K562 (cell line): ENCODE measurements around the gene RXRA. TPM values are rescaled to one million over a fixed set of nuclear protein-coding genes. Genes with fewer than 3 reads are reported as not detected.

Experiments
- CBFB ChIP-seq: sonication (generic); formaldehyde crosslinking; IDR thresholded peaks from 2 replicates; pipeline ENCODE4 v1.4.0; 2020; ENCODE audit warnings: mild to moderate bottlenecking, missing genetic modification reagents
- CREBBP ChIP-seq: IDR thresholded peaks from one replicate; pipeline ENCODE4 v1.6.1; 2012; ENCODE audit warnings: low read depth, mild to moderate bottlenecking, control low read depth, inconsistent platforms, low read length
- CREM ChIP-seq: IDR thresholded peaks from 2 replicates; pipeline ENCODE4 v1.6.1; 2014; ENCODE audit warnings: antibody characterized with exemption, low read depth
- JUNB ChIP-seq: fragments of 450-650 bp; formaldehyde crosslinking; conservative IDR thresholded peaks from 2 replicates; pipeline ENCODE4 v1.4.0; 2020; ENCODE audit warnings: mild to moderate bottlenecking
- RBM22 ChIP-seq: fragments of 200-400 bp; formaldehyde crosslinking; IDR thresholded peaks from 2 replicates; pipeline ENCODE4 v1.6.1; 2018; ENCODE audit warnings: low read length, low read depth; ENCODE audit not compliant: poor library complexity, severe bottlenecking
- RCOR1 ChIP-seq, 2 experiments: IDR thresholded peaks; 2 replicates each; pipeline ENCODE4 v1.6.1; 2012; ENCODE audit warnings: low read depth in 2 of 2, low read length in 2 of 2, borderline replicate concordance in 1 of 2, improper control_type of control experiment in 1 of 2
- RFX5 ChIP-seq: IDR thresholded peaks from 2 replicates; pipeline ENCODE4 v1.6.1; 2011; ENCODE audit warnings: low read depth, mild to moderate bottlenecking, improper control_type of control experiment, low read length
- SMAD1 ChIP-seq: fragments of 150-350 bp; IDR thresholded peaks from 2 replicates; pipeline ENCODE4 v1.6.1; 2014; ENCODE audit warnings: low read length, low read depth; ENCODE audit not compliant: partially characterized antibody
- SOX6 ChIP-seq: fragments of 450-650 bp; IDR thresholded peaks from 2 replicates; pipeline ENCODE4 v1.6.1; 2014; ENCODE audit warnings: mild to moderate bottlenecking
- SREBF1 ChIP-seq: fragments of 150-350 bp; IDR thresholded peaks from 2 replicates; pipeline ENCODE4 v1.6.1; 2014; ENCODE audit warnings: antibody characterized with exemption, low read depth, low read length, borderline replicate concordance
- SRSF9 ChIP-seq: fragments of 200-400 bp; formaldehyde crosslinking; IDR thresholded peaks from 2 replicates; pipeline ENCODE4 v1.6.1; 2017; ENCODE audit warnings: low read depth, low read length, borderline replicate concordance
- polyA plus RNA-seq, 8 experiments: library from polyadenylated mRNA; depleted of rRNA in 4 of 8; stranded (reverse) in 5 of 8; unstranded in 3 of 8; fragments of >200 nt; fragmentation: Nextera tagmentation in 2 of 8; fragmentation: Illumina TruSeq in 1 of 8; extraction: Ambion mirVana in 2 of 8; extraction: Trizol in 1 of 8; gene quantifications; 2 replicates each; pipeline versions ENCODE4 v1.2.1 to v1.2.3, GENCODE V29; 2011 to 2014; ENCODE audit warnings: inconsistent platforms in 1 of 8, missing spikeins in 1 of 8
- total RNA-seq, 7 experiments: library from RNA; depleted of rRNA in 6 of 7; stranded (reverse); fragments of >200 nt in 6 of 7; fragmentation: Illumina TruSeq in 2 of 7; extraction: Trizol in 2 of 7; gene quantifications; 2 replicates each; pipeline versions ENCODE4 v1.2.1 to v1.2.3, GENCODE V29; 2011 to 2021; ENCODE audit warnings: low replicate concordance in 1 of 7
- TF ChIP-seq, protein P1 (sequence below), 2 experiments: fragments of 150-350 bp in 1 of 2; IDR thresholded peaks; 2 replicates each; pipeline ENCODE4 v1.6.1; 2012 to 2016; ENCODE audit warnings: low read depth in 2 of 2, low read length in 2 of 2, mild to moderate bottlenecking in 1 of 2, moderate library complexity in 1 of 2
- TF ChIP-seq, protein P2 (sequence below): sonication (generic); formaldehyde crosslinking; IDR thresholded peaks from 2 replicates; pipeline ENCODE4 v1.8.0; 2022; ENCODE audit warnings: mild to moderate bottlenecking, missing genetic modification reagents
- TF ChIP-seq, protein P3 (sequence below), 2 experiments: fragments of 450-650 bp in 1 of 2; sonication (generic) in 1 of 2; formaldehyde crosslinking; conservative IDR thresholded peaks; 2 replicates each; pipeline versions ENCODE4 v1.4.0 to v1.8.1; 2020 to 2022; ENCODE audit warnings: mild to moderate bottlenecking in 1 of 2, missing genetic modification reagents in 1 of 2
- TF ChIP-seq, protein P4 (sequence below): IDR thresholded peaks from 2 replicates; pipeline ENCODE4 v1.6.1; 2011; ENCODE audit warnings: borderline replicate concordance, low read depth, mild to moderate bottlenecking, moderate library complexity, low read length; ENCODE audit not compliant: insufficient read depth, poor library complexity, severe bottlenecking

The RXRA gene
- total and polyA plus RNA-seq, 9 of the 15 experiments (the other 6 are each of a cell fraction or from before 2014, with no cell fraction given): 0.35 to 23.6 (median 4.6) TPM

DNA sequence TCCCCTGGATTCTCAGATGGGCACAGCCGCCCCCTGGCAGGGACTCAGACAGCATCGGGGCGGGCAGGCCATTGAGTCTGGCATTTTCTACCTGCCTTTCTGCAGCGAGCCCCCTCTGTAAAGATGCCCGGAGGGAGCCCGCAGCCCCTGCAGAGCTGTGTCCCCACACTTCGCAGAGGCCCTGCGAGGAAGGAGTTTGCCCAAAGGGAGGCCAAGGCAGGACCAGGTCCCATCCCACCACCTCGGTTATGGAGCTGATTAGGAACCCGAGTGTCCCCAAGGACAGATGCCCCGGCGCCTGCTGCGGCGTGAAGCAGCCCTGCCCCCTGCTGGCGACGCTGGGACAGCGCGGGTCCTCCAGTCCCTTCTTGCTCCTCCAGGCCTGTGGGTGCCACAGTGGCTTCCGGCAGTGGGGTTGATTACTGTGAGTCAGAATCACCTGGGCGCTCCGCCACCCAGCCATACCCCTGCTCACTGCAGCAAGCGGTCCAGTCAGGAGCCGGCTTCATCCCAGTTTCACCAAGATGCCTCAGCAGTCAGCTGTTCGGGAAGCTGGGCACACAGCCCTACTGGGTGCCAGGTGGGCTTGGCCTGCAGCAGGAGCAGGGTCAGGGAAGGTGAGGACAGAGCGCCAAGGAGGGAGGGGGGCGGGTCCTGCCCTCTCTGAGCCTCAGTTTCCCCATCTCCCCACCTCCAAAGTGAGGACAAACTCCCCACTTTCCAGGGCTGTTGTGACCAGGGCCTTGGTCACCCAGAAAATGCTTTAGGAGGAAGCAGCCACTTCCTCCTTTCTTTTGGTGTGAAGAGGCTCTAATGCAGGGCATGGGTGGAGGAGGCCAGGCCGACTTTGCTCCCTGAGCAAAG is 117.2 kb downstream of the RXRA start (continued):
- TF ChIP-seq, protein P1, sequence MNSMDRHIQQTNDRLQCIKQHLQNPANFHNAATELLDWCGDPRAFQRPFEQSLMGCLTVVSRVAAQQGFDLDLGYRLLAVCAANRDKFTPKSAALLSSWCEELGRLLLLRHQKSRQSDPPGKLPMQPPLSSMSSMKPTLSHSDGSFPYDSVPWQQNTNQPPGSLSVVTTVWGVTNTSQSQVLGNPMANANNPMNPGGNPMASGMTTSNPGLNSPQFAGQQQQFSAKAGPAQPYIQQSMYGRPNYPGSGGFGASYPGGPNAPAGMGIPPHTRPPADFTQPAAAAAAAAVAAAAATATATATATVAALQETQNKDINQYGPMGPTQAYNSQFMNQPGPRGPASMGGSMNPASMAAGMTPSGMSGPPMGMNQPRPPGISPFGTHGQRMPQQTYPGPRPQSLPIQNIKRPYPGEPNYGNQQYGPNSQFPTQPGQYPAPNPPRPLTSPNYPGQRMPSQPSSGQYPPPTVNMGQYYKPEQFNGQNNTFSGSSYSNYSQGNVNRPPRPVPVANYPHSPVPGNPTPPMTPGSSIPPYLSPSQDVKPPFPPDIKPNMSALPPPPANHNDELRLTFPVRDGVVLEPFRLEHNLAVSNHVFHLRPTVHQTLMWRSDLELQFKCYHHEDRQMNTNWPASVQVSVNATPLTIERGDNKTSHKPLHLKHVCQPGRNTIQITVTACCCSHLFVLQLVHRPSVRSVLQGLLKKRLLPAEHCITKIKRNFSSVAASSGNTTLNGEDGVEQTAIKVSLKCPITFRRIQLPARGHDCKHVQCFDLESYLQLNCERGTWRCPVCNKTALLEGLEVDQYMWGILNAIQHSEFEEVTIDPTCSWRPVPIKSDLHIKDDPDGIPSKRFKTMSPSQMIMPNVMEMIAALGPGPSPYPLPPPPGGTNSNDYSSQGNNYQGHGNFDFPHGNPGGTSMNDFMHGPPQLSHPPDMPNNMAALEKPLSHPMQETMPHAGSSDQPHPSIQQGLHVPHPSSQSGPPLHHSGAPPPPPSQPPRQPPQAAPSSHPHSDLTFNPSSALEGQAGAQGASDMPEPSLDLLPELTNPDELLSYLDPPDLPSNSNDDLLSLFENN (IDR thresholded peaks at IDR 0.05; ENCODE audit: low read depth in 2 of 2, low read length in 2 of 2): no peak
- TF ChIP-seq SOX6: no peak
- TF ChIP-seq, protein P2, sequence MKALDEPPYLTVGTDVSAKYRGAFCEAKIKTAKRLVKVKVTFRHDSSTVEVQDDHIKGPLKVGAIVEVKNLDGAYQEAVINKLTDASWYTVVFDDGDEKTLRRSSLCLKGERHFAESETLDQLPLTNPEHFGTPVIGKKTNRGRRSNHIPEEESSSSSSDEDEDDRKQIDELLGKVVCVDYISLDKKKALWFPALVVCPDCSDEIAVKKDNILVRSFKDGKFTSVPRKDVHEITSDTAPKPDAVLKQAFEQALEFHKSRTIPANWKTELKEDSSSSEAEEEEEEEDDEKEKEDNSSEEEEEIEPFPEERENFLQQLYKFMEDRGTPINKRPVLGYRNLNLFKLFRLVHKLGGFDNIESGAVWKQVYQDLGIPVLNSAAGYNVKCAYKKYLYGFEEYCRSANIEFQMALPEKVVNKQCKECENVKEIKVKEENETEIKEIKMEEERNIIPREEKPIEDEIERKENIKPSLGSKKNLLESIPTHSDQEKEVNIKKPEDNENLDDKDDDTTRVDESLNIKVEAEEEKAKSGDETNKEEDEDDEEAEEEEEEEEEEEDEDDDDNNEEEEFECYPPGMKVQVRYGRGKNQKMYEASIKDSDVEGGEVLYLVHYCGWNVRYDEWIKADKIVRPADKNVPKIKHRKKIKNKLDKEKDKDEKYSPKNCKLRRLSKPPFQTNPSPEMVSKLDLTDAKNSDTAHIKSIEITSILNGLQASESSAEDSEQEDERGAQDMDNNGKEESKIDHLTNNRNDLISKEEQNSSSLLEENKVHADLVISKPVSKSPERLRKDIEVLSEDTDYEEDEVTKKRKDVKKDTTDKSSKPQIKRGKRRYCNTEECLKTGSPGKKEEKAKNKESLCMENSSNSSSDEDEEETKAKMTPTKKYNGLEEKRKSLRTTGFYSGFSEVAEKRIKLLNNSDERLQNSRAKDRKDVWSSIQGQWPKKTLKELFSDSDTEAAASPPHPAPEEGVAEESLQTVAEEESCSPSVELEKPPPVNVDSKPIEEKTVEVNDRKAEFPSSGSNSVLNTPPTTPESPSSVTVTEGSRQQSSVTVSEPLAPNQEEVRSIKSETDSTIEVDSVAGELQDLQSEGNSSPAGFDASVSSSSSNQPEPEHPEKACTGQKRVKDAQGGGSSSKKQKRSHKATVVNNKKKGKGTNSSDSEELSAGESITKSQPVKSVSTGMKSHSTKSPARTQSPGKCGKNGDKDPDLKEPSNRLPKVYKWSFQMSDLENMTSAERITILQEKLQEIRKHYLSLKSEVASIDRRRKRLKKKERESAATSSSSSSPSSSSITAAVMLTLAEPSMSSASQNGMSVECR (CRISPR knock-in tag): peak; percentile 51; the same call in 1 of the 2 replicates
- TF ChIP-seq RBM22: no peak
- no peak for TF ChIP-seq RFX5
- no peak for TF ChIP-seq SRSF9
- TF ChIP-seq, protein P3, sequence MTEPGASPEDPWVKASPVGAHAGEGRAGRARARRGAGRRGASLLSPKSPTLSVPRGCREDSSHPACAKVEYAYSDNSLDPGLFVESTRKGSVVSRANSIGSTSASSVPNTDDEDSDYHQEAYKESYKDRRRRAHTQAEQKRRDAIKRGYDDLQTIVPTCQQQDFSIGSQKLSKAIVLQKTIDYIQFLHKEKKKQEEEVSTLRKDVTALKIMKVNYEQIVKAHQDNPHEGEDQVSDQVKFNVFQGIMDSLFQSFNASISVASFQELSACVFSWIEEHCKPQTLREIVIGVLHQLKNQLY (CRISPR knock-in tag; conservative IDR thresholded peaks at IDR 0.05): no peak
- TF ChIP-seq CREM: peak; percentile 11; the same call in 1 of the 2 replicates
- TF ChIP-seq JUNB (CRISPR knock-in tag): no peak
- TF ChIP-seq SMAD1: no peak
- no peak for TF ChIP-seq CBFB (CRISPR knock-in tag)
- TF ChIP-seq SREBF1: no peak
- no peak for TF ChIP-seq CREBBP
- peak in 1 of 2 experiments; percentile 52; a peak in 1 of 4 replicates for TF ChIP-seq RCOR1 (IDR thresholded peaks at IDR 0.05; ENCODE audit: borderline replicate concordance in 1 of 2, low read depth in 2 of 2, low read length in 2 of 2)
- TF ChIP-seq, protein P4, sequence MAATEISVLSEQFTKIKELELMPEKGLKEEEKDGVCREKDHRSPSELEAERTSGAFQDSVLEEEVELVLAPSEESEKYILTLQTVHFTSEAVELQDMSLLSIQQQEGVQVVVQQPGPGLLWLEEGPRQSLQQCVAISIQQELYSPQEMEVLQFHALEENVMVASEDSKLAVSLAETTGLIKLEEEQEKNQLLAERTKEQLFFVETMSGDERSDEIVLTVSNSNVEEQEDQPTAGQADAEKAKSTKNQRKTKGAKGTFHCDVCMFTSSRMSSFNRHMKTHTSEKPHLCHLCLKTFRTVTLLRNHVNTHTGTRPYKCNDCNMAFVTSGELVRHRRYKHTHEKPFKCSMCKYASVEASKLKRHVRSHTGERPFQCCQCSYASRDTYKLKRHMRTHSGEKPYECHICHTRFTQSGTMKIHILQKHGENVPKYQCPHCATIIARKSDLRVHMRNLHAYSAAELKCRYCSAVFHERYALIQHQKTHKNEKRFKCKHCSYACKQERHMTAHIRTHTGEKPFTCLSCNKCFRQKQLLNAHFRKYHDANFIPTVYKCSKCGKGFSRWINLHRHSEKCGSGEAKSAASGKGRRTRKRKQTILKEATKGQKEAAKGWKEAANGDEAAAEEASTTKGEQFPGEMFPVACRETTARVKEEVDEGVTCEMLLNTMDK: no peak
